ENCODE measurements around the gene HOMER1. TPM values are rescaled to one million over a fixed set of nuclear protein-coding genes. Genes with fewer than 3 reads are reported as not detected.

HOMER1 gene
- total RNA-seq, 4 donors from 2014 or later: 26.1 to 42.9 (median 37.9) TPM

- H3K27me3 ChIP-seq: no peaks in the 10 kb centered on the region
- H3K4me1 ChIP-seq: no peaks in the 10 kb centered on the region
- no peak for DNase-seq
- no peak overlapping the region for H3K27ac ChIP-seq
- TF ChIP-seq POLR2A (IDR thresholded peaks at IDR 0.05) (no peak), CTCF (IDR thresholded peaks at IDR 0.05) (no peak)
- H3K4me3 ChIP-seq (replicated peaks in 1 of 3): no peak overlapping the region
- 84 to 89% methylated on average over 4 of the region's 4 CpGs for WGBS, 2 donors
- intact Hi-C loops (cut with DNase I): no loop called here
- no peaks in the 10 kb centered on the region for H3K9me3 ChIP-seq
- H3K36me3 ChIP-seq: no peaks in the 10 kb centered on the region
Observed at GRCh38 chr5:79329453-79329852, 184.5 kb downstream of the HOMER1 start.

Small RNAs within 50 kb of the gene (small RNA-seq; reads per million reads assigned to genes)
- not detected for gene RF00019

Other genes with a start within 250 kb of the HOMER1 start
- 100 to 1,000 TPM in 1 of 4 donors, 10 to 100 TPM in 3; 83.6 to 116 (median 95.7) TPM for gene TENT2, start 98.3 kb upstream of the HOMER1 start, total RNA-seq
- gene CMYA5, start 175.7 kb upstream of the HOMER1 start, total RNA-seq: 10 to 100 TPM; 15.9 to 33.9 (median 22.0) TPM